ENCODE data around the gene MORC3.
"Not testable (repeated sequence)": the region's sequence is repeated elsewhere in the genome, so short reads cannot be mapped to it uniquely, and the experiment has no call there.

MORC3 gene, protein sequence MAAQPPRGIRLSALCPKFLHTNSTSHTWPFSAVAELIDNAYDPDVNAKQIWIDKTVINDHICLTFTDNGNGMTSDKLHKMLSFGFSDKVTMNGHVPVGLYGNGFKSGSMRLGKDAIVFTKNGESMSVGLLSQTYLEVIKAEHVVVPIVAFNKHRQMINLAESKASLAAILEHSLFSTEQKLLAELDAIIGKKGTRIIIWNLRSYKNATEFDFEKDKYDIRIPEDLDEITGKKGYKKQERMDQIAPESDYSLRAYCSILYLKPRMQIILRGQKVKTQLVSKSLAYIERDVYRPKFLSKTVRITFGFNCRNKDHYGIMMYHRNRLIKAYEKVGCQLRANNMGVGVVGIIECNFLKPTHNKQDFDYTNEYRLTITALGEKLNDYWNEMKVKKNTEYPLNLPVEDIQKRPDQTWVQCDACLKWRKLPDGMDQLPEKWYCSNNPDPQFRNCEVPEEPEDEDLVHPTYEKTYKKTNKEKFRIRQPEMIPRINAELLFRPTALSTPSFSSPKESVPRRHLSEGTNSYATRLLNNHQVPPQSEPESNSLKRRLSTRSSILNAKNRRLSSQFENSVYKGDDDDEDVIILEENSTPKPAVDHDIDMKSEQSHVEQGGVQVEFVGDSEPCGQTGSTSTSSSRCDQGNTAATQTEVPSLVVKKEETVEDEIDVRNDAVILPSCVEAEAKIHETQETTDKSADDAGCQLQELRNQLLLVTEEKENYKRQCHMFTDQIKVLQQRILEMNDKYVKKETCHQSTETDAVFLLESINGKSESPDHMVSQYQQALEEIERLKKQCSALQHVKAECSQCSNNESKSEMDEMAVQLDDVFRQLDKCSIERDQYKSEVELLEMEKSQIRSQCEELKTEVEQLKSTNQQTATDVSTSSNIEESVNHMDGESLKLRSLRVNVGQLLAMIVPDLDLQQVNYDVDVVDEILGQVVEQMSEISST

GRCh38 chr21:36319767-36320420 is at the start of gene MORC3:
Gene MORC3, plus strand, starts transcription at chr21:36320197. Its CDS starts 68 bp downstream, at chr21:36320265.
- DNase-seq (ENCODE audit: low read depth, low spot score), result peak; percentile 100

DNA sequence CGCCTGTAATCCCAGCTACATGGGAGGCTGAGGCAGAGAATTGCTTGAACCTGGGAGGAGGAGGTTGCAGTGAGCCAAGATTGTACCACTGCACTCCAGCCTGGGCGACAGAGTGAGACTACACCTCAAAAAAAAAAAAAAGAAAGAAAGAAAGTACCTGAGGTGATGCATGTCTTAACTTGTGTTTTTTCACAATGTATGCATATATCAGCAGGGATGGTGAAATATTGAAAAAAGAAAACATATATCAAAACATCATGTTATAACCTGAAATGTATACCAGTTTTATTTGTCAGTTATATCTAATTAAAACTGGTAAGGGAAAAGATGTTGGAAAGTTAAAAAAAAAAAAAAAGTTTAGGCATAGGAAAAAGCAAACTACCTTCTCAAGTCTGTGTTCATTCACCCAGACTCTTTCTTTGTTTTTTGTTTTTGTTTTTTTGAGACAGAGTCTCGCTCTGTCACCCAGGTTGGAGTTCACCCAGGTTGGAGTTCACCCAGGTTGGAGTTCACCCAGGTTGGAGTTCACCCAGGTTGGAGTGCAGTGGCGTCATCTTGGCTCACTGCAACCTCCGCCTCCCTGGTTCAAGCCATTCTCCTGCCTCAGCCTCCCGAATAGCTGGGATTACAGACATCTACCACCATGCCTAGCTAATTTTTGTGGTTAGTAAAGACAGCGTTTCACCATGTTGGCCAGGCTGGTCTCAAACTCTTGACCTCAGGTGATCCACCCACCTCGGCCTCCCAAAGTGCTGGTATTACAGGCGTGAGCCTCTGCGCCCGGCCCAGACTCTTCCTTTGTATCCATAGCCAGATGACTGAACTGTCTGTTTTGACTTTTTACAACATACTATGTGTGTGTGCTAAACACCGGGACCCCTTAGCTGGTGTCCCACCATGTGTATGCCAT is 49.0 kb upstream of the MORC3 start:
- DNase-seq (ENCODE audit: low read depth, low spot score), result not testable (repeated sequence)

DNA sequence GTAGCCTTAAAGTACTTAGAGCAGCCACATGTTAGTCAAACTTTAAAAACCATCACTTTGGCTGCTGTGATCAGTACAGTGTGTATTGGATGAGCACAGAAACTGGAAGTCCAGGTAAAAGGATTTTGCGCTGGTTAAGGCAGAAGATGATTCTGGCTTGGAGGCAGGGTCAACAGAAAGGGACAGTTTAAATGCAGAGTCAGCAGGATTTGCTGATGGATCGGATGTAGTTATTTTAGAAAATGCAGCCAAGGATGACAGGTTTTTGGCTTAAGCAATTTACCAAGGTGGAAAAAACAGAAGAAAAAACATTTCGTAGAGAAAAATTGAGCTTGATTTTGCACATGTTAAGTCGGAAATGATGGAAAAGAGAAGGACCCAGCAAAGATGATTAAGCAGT is 45.9 kb upstream of the MORC3 start:
- DNase-seq (ENCODE audit: low read depth, low spot score), result no peak

GRCh38 chr21:36282568-36283230 is 37.3 kb upstream of the MORC3 start:
- peak; percentile 37 for DNase-seq (ENCODE audit: low read depth, low spot score)

GRCh38 chr21:36283231-36283622 is 36.8 kb upstream of the MORC3 start:
- not testable (repeated sequence) for DNase-seq (ENCODE audit: low read depth, low spot score)

GRCh38 chr21:36288651-36289243 is 31.2 kb upstream of the MORC3 start:
- no peak for DNase-seq (ENCODE audit: low read depth, low spot score)

DNA sequence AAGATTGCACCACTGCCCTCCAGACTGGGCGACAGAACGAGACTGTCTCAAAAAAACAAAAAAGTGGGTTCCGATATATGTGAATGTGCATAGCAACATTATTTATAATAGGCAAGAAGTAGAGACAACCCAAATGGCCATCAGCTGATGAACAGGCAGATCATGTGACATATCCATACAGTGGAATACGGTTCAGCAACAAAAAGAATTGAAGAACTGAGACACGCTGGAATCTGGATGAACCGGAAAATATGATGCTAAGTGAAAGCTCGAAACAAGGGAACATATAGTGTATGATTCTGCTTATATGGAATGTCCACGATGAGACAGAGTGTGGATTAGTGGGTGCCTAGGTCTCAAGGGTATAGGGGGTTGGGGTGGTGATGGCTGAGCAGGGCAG is 28.5 kb upstream of the MORC3 start:
- no peak for DNase-seq (ENCODE audit: low read depth, low spot score)

GRCh38 chr21:36297406-36297937 is 22.5 kb upstream of the MORC3 start:
- no peak for DNase-seq (ENCODE audit: low read depth, low spot score)

- no peak for DNase-seq (ENCODE audit: low read depth, low spot score)
Measured at GRCh38 chr21:36297938-36298572, 21.9 kb upstream of the MORC3 start.

DNA sequence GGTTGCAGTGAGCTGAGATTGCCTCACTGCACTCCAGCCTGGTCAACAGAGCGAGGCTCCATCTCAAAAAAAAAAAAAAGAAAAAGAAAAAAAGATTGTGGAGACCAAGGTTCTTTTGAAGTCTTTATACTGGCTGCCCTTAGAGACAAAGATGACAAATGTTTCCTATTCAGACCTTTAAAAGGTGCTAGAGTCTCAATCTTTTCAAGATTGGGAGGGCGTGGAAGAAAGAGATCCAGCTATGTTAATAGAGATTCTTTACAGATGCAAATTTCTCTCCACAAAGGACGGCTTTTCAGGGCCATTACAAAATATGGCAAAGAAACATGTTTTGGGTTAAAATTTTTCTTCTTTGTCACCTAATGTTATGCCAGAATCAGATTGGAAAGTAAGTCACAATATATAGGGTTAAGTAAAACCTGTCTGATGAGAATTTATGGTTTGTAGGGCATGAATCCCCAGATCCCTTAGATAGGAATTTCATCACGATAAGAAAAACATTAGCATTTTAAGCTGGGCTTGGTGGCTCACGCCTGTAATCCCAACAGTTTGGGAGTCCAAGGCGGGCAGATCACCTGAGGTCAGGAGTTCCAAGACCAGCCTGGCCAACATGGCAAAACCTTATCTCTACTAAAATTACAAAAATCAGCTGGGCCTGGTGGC is 13.0 kb upstream of the MORC3 start:
- DNase-seq (ENCODE audit: low read depth, low spot score), result no peak

GRCh38 chr21:36310016-36310415 is 10.0 kb upstream of the MORC3 start:
- no peak for DNase-seq (ENCODE audit: low read depth, low spot score)

DNA sequence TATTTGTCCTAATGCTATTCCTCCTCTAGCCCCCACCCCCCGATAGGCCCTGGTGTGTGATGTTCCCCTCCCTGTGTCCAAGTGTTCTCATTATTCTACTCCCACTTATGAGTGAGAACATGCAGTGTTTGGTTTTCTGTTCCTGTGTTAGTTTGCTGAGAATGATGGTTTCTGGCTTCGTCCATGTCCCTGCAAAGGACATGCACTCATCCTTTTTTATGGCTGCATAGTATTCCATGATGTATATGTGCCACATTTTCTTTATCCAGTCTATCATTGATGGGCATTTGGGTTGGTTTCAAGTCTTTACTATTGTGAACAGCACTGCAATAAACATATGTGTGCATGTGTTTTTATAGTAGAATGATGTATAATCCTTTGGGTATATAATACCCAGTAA is 6.6 kb upstream of the MORC3 start:
- not testable (repeated sequence) for DNase-seq (ENCODE audit: low read depth, low spot score)

- DNase-seq (ENCODE audit: low read depth, low spot score), result not testable (repeated sequence)
Measured at GRCh38 chr21:36316045-36316444, 4.0 kb upstream of the MORC3 start.

DNA sequence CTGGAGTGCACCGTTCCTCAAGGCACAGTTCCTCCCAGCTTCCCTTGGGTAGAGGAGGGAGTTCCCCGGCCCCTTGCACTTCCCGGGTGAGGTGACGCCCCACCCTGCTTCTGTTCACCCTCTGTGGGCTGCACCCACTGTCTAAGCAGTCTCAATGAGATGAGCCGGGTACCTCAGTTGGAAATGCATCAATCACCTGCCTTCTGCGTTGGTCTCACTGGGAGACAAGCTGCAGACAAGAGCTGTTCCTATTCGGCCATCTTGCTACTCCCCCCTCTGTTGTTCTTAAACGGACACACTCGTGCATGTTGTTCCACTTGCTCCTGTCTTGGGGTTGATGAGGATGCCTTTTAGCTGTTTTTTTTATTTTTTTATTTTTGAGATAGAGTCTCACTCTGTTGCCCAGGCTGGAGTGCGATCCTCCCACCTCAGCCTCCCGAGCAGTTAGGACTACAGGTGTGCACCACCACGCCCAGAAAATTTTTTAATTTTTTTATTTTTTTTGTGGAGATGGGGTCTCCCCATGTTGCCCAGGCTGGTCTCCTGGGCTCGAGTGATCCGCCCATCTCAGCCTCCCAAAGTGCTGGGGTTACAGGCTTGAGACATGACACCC is 3.0 kb upstream of the MORC3 start:
- no peak for DNase-seq (ENCODE audit: low read depth, low spot score)

- DNase-seq (ENCODE audit: low read depth, low spot score), result not testable (repeated sequence)
Measured at GRCh38 chr21:36319406-36319766, 611 bp upstream of the MORC3 start.

DNA sequence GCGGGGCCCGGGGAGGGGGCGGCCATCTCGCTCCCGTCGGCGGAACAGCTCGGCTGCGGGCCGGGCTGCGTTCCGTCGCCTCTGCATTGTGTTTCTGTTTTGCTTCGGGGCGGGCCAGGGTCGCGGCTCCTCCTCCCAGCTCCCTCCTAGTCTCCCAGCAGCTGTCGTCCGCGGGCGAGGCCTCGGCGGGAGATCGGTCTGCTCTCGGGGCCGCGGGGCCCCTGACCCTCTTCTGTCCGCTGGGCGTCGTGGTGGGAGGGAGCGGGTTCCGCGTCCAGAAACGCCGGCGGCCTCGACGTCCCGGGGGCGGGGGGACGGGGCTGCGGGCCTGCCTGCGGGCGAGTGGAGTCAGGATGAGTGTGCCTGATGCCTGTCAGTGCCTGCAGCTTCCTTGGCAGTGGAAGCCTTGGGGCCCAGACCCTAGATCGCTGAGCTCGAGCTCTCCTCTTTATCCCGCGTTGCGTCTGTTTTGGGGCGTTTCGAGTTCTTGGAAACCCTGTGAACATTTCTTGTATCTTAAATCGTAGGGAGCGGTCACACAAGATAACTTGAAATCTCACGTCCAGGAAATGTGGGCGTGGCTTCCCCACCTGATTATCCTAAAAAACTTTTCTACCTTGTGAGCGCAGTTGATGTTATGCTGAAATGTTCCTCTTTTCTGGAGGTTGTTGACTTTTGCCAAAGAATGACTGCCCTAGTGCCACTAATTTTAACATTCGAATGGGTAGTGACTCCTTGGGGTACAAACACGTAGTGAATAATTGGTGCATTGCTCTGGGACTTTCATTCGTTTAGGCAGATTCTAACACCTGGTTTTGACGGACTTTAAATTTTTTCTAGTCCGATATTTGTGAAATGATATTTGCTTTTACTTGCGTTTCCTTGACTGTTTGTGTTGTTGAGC is 676 bp downstream of the MORC3 start:
- peak; percentile 82 for DNase-seq (ENCODE audit: low read depth, low spot score)
